ENCODE measurements around the gene CACNA2D2.

CACNA2D2 gene

DNA sequence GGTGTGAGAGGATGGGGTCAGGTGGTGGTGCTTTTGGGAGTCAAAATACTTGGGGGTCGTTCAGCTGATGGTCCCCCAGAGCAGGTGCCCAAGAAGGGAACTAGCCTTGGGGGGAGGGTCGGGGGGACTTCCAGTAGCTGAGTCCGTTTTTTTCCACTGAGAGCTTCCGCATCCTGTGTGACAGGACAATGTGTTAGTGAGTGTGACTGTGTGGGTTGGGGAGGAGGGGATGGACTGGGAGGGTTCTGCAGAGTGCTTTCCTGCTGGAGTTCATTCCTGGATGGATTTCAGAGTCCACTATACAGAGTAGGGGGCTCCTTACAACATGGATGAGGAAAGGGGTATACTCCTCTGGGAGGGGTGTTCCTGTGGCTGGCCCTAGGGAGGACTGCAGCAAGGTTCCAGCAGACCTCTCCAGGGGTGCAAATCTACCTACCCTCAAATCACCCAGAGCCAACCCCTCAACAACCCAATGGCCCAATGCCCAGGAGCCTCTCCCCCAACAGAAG lies 180.3 kb downstream of the CACNA2D2 start:
- H3K27ac ChIP-seq (ENCODE audit: low read depth, low read length), result peak overlapping the region; percentile 93
- peaks cover 10 to 26% of the 10 kb centered on the region in 2 donors for H3K36me3 ChIP-seq (ENCODE audit: control insufficient read depth in 1 of 2, insufficient read depth in 2 of 2, low read length in 2 of 2)
- peak overlapping the region; percentile 43 to 93 for H3K9ac ChIP-seq (ENCODE audit: low read depth in 1 of 2, low read length in 2 of 2)
- H3K27me3 ChIP-seq (ENCODE audit: control insufficient read depth in 1 of 2, insufficient read depth in 2 of 2, low read length in 2 of 2), result no peaks in the 10 kb centered on the region
- H3K9me3 ChIP-seq (ENCODE audit: control insufficient read depth in 1 of 2, low read length in 2 of 2), result no peaks in the 10 kb centered on the region
- H3K4me3 ChIP-seq (ENCODE audit: low read depth in 1 of 2, low read length in 2 of 2), result peak overlapping the region in 1 of 2 donors; percentile 83
- H3K4me1 ChIP-seq (ENCODE audit: control insufficient read depth in 1 of 2, insufficient read depth in 2 of 2, low read length in 2 of 2), result peaks cover 54 to 71% of the 10 kb centered on the region in 2 donors

DNA sequence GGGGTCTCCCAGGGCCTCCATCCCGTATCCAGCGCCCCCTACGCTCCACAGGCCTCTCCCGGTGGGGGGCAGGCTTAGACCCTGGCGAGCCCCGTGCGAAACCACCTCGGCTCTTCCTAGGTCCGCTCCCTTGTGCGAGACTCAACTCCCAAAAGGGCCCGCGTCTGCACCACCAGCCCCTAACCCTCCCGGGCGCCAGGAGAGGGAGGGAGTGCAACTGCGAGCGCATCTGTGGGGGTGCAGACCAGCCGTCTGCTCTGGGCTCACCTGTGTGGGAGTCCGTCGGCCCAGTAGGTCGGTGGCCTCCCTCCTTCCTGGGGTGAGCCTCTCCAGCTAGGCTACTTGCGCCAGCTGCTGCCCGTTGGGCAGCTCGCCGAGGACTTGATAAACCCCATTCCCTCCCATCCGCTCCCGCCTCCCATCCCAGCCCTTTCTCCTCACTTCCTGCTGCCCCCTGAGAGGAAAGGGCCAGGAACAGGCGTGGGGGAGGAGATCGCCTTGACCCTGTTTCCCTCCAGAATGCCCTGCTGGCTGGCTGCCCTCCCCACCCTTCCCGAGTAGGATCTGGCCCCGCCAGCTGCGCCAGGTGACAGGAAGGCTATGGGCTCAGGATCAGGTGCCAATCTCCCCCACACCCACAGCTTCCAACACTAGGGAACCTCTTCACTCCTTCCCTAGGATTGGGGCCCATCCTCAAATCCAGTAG lies 180.9 kb downstream of the CACNA2D2 start, which contains the start of gene HYAL2:
Gene HYAL2, minus strand, starts transcription at position 360 of the 706 bp plus-strand sequence. CDS start 2,256 bp downstream, outside the sequence.
- Histone ChIP-seq H3K4me3 (ENCODE audit: low read depth in 1 of 2, low read length in 2 of 2) (peak within 1 kb of the TSS; percentile 83 to 94), H3K9me3 (ENCODE audit: control insufficient read depth in 1 of 2, low read length in 2 of 2) (no peaks in the 10 kb centered on the region), H3K4me1 (ENCODE audit: control insufficient read depth in 1 of 2, insufficient read depth in 2 of 2, low read length in 2 of 2) (peaks cover 60 to 74% of the 10 kb centered on the region in 2 donors), H3K9ac (ENCODE audit: low read depth in 1 of 2, low read length in 2 of 2) (peak within 1 kb of the TSS; percentile 85 to 93), H3K36me3 (ENCODE audit: control insufficient read depth in 1 of 2, insufficient read depth in 2 of 2, low read length in 2 of 2) (peaks cover 11 to 29% of the 10 kb centered on the region in 2 donors), H3K27me3 (ENCODE audit: control insufficient read depth in 1 of 2, insufficient read depth in 2 of 2, low read length in 2 of 2) (no peaks in the 10 kb centered on the region), H3K27ac (ENCODE audit: low read depth, low read length) (peak within 1 kb of the TSS; percentile 93)

DNA sequence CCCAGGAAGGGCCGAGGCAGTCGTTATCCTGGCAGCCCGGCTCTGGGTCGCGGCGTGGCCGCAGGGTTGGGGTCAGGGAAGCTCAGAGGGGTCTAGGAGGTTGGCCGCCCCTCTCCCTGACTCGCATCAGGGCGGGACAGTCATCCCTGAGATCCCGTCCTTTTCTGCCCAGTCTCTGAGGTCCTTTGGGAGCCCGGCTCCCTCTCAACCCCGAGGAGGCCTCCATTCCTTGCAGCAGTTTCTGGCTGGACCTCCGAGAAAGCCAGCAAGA lies 181.4 kb downstream of the CACNA2D2 start:
- H3K9ac ChIP-seq (ENCODE audit: low read depth in 1 of 2, low read length in 2 of 2), result peak overlapping the region; percentile 43 to 93
- H3K4me1 ChIP-seq (ENCODE audit: control insufficient read depth in 1 of 2, insufficient read depth in 2 of 2, low read length in 2 of 2), result peaks cover 60 to 74% of the 10 kb centered on the region in 2 donors
- H3K27me3 ChIP-seq (ENCODE audit: control insufficient read depth in 1 of 2, insufficient read depth in 2 of 2, low read length in 2 of 2), result no peaks in the 10 kb centered on the region
- peak overlapping the region; percentile 93 for H3K27ac ChIP-seq (ENCODE audit: low read depth, low read length)
- no peaks in the 10 kb centered on the region for H3K9me3 ChIP-seq (ENCODE audit: control insufficient read depth in 1 of 2, low read length in 2 of 2)
- H3K4me3 ChIP-seq (ENCODE audit: low read depth in 1 of 2, low read length in 2 of 2), result peak overlapping the region; percentile 83 to 94
- H3K36me3 ChIP-seq (ENCODE audit: control insufficient read depth in 1 of 2, insufficient read depth in 2 of 2, low read length in 2 of 2), result peaks cover 11 to 31% of the 10 kb centered on the region in 2 donors

DNA sequence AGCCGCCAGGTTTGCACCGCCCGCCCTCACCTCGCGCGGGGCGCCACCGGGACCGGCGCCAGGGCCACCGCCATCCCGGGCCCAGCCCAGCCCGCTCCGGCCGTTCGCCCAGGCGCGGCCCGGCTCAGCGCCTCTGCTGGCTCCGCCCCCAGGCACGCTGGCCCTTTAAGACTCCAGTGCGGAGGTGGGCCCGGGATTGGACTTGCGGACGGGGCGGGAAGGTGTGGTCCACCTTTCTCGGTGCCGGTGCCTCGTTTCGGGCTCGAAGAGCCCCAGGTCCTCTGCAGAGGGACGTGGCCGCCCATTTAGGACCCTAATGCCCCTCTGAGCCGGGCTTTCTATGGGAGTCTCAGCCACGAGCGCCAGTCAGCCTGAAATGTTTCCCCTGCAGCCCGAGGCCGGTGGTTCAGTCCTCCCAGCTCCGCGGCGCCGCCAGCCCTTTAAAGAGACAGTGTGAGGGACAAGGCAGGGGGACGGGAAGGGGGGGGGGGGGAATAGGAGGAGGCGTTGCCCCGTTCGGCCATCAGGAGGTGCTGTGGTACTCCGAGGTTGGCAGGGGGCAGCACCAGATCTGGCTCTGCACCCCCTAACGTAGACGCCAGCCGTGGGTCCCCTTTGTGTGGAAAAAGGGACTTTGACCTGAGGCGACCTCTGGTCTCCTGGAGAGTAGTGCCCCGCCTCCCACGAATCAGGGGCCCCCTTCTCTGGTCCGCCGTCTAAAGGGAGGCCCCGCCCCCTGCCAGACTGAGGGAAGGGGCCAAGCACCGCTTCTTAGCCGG lies 181.9 kb downstream of the CACNA2D2 start:
- peaks cover 11 to 32% of the 10 kb centered on the region in 2 donors for H3K36me3 ChIP-seq (ENCODE audit: control insufficient read depth in 1 of 2, insufficient read depth in 2 of 2, low read length in 2 of 2)
- peaks cover 63 to 76% of the 10 kb centered on the region in 2 donors for H3K4me1 ChIP-seq (ENCODE audit: control insufficient read depth in 1 of 2, insufficient read depth in 2 of 2, low read length in 2 of 2)
- peak overlapping the region; percentile 83 to 94 for H3K4me3 ChIP-seq (ENCODE audit: low read depth in 1 of 2, low read length in 2 of 2)

DNA sequence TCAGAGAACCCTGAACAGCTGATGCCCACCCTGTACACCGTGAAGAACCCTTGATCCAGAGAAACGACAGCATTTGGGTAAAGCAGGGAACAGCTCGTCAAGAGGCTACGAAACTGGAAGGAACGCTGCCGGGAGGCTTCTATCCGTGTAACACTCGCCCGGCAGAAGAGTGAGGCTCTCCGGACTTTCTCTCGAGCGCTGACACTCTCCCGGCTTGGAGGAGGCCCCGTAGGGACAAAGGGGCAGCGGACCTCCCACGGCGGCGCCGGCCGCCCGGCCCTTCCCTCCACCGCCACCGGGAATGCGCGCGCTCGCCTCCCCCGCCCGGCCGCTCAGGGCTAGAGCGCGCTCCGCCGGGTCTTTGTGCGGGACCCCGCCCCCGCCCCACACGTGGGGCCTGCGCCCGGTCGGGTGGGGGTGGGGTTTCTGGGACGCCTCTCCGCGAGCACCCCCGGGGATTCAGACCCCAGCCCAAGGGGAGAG lies 182.5 kb downstream of the CACNA2D2 start:
- Histone ChIP-seq H3K27me3 (ENCODE audit: control insufficient read depth in 1 of 2, insufficient read depth in 2 of 2, low read length in 2 of 2) (no peaks in the 10 kb centered on the region), H3K36me3 (ENCODE audit: control insufficient read depth in 1 of 2, insufficient read depth in 2 of 2, low read length in 2 of 2) (peaks cover 11 to 28% of the 10 kb centered on the region in 2 donors), H3K4me3 (ENCODE audit: low read depth in 1 of 2, low read length in 2 of 2) (peak overlapping the region; percentile 83 to 94), H3K4me1 (ENCODE audit: control insufficient read depth in 1 of 2, insufficient read depth in 2 of 2, low read length in 2 of 2) (peaks cover 68 to 80% of the 10 kb centered on the region in 2 donors), H3K9me3 (ENCODE audit: control insufficient read depth in 1 of 2, low read length in 2 of 2) (no peaks in the 10 kb centered on the region), H3K9ac (ENCODE audit: low read depth in 1 of 2, low read length in 2 of 2) (peak overlapping the region; percentile 85 to 93), H3K27ac (ENCODE audit: low read depth, low read length) (peak overlapping the region; percentile 93)

More for the DNA sequence above, 181.9 kb downstream of the CACNA2D2 start:
- H3K9ac ChIP-seq (ENCODE audit: low read depth in 1 of 2, low read length in 2 of 2), result peak overlapping the region; percentile 85 to 93
- H3K27me3 ChIP-seq (ENCODE audit: control insufficient read depth in 1 of 2, insufficient read depth in 2 of 2, low read length in 2 of 2), result no peaks in the 10 kb centered on the region
- peak overlapping the region; percentile 93 for H3K27ac ChIP-seq (ENCODE audit: low read depth, low read length)
- no peaks in the 10 kb centered on the region for H3K9me3 ChIP-seq (ENCODE audit: control insufficient read depth in 1 of 2, low read length in 2 of 2)

DNA sequence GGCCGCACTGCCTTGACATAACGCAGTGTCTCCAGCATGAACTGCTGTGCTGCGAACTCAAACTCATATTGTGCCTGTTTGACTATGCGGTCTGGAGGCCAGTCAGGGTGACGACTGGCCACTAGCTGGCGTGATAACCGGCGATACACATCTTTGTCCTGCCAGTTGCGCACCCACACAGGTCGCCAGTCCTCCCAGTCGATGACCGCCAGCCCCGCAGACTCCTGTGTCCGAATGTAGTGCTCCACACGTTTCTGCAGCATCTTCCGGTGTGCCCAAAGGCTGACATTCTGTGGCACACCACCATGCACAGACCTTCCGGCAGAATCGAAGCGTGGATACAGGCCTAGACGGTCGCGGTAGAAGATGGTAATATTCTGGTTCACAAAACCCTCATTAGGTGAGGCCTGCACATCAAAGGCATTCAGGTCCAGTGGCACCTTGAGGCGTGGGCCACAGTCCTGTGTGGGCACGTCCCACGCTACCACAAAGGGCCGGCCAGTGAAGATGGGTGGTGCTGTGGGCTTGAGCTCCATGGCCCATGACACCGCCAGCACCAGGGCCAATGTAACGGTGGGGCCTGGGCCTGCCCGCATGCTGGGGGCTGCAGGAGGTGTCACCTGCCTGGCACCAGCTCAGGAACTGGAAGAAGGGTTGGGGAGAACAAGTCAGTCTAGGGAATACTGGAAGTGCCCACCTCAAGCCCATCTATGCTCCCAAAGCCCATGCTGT lies 183.4 kb downstream of the CACNA2D2 start:
- H3K36me3 ChIP-seq (ENCODE audit: control insufficient read depth in 1 of 2, insufficient read depth in 2 of 2, low read length in 2 of 2), result peaks cover 8 to 22% of the 10 kb centered on the region in 2 donors
- no peaks in the 10 kb centered on the region for H3K9me3 ChIP-seq (ENCODE audit: control insufficient read depth in 1 of 2, low read length in 2 of 2)
- H3K9ac ChIP-seq (ENCODE audit: low read depth in 1 of 2, low read length in 2 of 2), result peak overlapping the region; percentile 85 to 93
- peak overlapping the region; percentile 93 for H3K27ac ChIP-seq (ENCODE audit: low read depth, low read length)
- H3K4me3 ChIP-seq (ENCODE audit: low read depth in 1 of 2, low read length in 2 of 2), result peak overlapping the region; percentile 83 to 94
- H3K27me3 ChIP-seq (ENCODE audit: control insufficient read depth in 1 of 2, insufficient read depth in 2 of 2, low read length in 2 of 2), result no peaks in the 10 kb centered on the region
- H3K4me1 ChIP-seq (ENCODE audit: control insufficient read depth in 1 of 2, insufficient read depth in 2 of 2, low read length in 2 of 2), result peaks cover 68 to 80% of the 10 kb centered on the region in 2 donors

DNA sequence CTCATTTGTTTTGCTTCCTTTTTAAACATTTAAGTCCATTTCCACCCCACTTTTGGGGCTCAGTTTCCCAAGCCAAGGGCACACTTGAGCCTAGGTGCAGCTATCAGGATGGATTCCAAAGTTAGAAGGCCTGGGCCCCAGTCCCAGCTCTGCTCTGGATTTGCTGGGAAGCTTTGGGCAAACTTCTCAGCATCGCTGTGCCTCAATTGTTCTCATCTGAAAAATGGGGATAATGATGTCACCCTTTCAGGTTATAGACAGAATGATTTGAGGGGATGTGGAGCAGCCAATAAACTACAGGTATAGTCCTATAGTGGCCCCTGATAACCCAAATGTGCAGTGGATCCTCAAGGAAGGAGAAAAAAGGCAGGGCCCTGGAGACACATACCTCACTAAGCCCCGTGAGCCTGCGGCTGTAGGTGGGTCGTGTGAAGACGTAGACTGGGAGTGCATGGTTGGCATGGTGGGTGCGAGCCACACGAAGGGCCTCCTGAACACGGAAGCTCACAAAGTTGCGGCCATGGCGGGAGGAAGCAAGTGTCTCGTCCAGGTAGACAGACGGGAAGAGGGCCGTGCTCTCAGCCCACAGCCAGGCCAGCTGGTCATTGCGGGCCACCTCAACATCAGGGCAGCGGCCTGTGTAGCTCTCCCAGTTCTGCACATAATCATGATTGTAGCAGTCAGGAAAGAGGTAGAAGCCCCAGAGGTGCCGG lies 184.1 kb downstream of the CACNA2D2 start:
- H3K27ac ChIP-seq (ENCODE audit: low read depth, low read length), result no peak overlapping the region
- peak overlapping the region; percentile 83 to 94 for H3K4me3 ChIP-seq (ENCODE audit: low read depth in 1 of 2, low read length in 2 of 2)
- no peaks in the 10 kb centered on the region for H3K27me3 ChIP-seq (ENCODE audit: control insufficient read depth in 1 of 2, insufficient read depth in 2 of 2, low read length in 2 of 2)
- no peaks in the 10 kb centered on the region for H3K9me3 ChIP-seq (ENCODE audit: control insufficient read depth in 1 of 2, low read length in 2 of 2)
- peak overlapping the region in 1 of 2 donors; percentile 85 for H3K9ac ChIP-seq (ENCODE audit: low read depth in 1 of 2, low read length in 2 of 2)
- peaks cover 62 to 72% of the 10 kb centered on the region in 2 donors for H3K4me1 ChIP-seq (ENCODE audit: control insufficient read depth in 1 of 2, insufficient read depth in 2 of 2, low read length in 2 of 2)
- H3K36me3 ChIP-seq (ENCODE audit: control insufficient read depth in 1 of 2, insufficient read depth in 2 of 2, low read length in 2 of 2), result peaks cover 8 to 20% of the 10 kb centered on the region in 2 donors

DNA sequence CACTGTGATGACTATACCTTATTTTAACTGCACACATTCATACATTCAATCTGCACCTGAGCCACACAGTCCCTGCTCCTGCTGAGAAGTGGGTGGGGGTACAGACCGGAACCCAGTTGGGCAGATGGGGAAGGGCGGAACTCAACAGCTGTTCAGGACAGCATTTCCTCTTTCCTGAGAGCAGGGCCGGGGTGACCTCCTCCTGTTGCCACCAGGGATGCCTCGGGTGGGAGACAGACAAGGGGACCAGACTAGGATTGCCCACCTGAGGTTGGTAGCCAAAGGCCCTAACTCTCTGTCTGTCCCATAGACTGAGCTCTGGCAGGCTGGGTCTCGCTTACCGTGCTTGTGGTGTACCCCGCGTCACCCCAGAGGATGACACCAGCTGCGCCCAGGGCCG lies 184.8 kb downstream of the CACNA2D2 start:
- Histone ChIP-seq H3K36me3 (ENCODE audit: control insufficient read depth in 1 of 2, insufficient read depth in 2 of 2, low read length in 2 of 2) (peaks cover 8 to 19% of the 10 kb centered on the region in 2 donors), H3K4me3 (ENCODE audit: low read depth in 1 of 2, low read length in 2 of 2) (peak overlapping the region in 1 of 2 donors; percentile 32), H3K4me1 (ENCODE audit: control insufficient read depth in 1 of 2, insufficient read depth in 2 of 2, low read length in 2 of 2) (peaks cover 58 to 66% of the 10 kb centered on the region in 2 donors)

DNA sequence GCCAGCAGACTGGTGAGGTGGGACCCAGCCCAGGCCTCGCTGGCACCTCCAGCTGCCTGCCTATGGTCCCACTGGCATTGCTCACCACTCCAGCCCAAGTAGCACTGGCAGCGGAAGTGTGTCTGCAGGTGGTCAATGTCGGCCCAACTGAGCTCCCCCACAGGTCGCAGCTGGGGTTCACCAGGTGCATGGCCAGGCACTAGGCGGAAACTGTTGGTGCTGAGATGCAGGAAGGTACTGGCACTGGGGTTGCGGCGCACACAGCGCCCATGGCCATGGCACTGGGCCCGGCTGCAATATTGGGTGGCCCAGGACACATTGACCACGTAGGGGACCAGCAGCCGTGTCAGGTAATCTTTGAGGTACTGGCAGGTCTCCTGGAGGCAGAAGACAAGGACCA lies 185.3 kb downstream of the CACNA2D2 start:
- Histone ChIP-seq H3K9ac (ENCODE audit: low read depth in 1 of 2, low read length in 2 of 2) (peak overlapping the region; percentile 51 to 60), H3K9me3 (ENCODE audit: control insufficient read depth in 1 of 2, low read length in 2 of 2) (no peaks in the 10 kb centered on the region), H3K4me3 (ENCODE audit: low read depth in 1 of 2, low read length in 2 of 2) (peak overlapping the region in 1 of 2 donors; percentile 32), H3K4me1 (ENCODE audit: control insufficient read depth in 1 of 2, insufficient read depth in 2 of 2, low read length in 2 of 2) (peaks cover 58 to 61% of the 10 kb centered on the region in 2 donors), H3K27me3 (ENCODE audit: control insufficient read depth in 1 of 2, insufficient read depth in 2 of 2, low read length in 2 of 2) (no peaks in the 10 kb centered on the region), H3K27ac (ENCODE audit: low read depth, low read length) (no peak overlapping the region), H3K36me3 (ENCODE audit: control insufficient read depth in 1 of 2, insufficient read depth in 2 of 2, low read length in 2 of 2) (peaks cover 8 to 19% of the 10 kb centered on the region in 2 donors)

More for the DNA sequence above, 184.8 kb downstream of the CACNA2D2 start:
- H3K27ac ChIP-seq (ENCODE audit: low read depth, low read length), result no peak overlapping the region
- no peaks in the 10 kb centered on the region for H3K9me3 ChIP-seq (ENCODE audit: control insufficient read depth in 1 of 2, low read length in 2 of 2)
- no peaks in the 10 kb centered on the region for H3K27me3 ChIP-seq (ENCODE audit: control insufficient read depth in 1 of 2, insufficient read depth in 2 of 2, low read length in 2 of 2)
- H3K9ac ChIP-seq (ENCODE audit: low read depth in 1 of 2, low read length in 2 of 2), result peak overlapping the region; percentile 32 to 60

All from duodenal mucosa (tissue), 2 donors.